ENCODE results near the gene EFCAB14. TPM values are rescaled to one million over a fixed set of nuclear protein-coding genes. Genes with fewer than 3 reads are reported as not detected.
A peak's percentile ranks its signal among the peaks of the same experiment; 100 is the strongest.
"Not testable (repeated sequence)": the region's sequence is repeated elsewhere in the genome, so short reads cannot be mapped to it uniquely, and the experiment has no call there.

EFCAB14 gene
- total RNA-seq = 10 to 100 TPM; 46.8 to 48.6 (median 48.4) TPM

- peak within 1 kb of the TSS; percentile 97 for H3K4me3 Mint-ChIP-seq
- ATAC-seq = peak; percentile 98 to 99
- H3K27me3 Mint-ChIP-seq (ENCODE audit: low read depth) = no peaks in the 10 kb centered on the region
- peaks cover 15% of the 10 kb centered on the region for H3K36me3 Mint-ChIP-seq (ENCODE audit: insufficient read depth)
- H3K9me3 Mint-ChIP-seq = no peaks in the 10 kb centered on the region
- DNase-seq = peak; percentile 99
- peaks cover 42% of the 10 kb centered on the region for H3K4me1 Mint-ChIP-seq (ENCODE audit: low read depth)
These were observed at the start of gene EFCAB14 for GRCh38 chr1:46718727-46719622. EFCAB14 (minus strand) TSS chr1:46719114; CDS start chr1:46718087, 1,027 bp downstream.

- Mint-ChIP-seq H3K27me3 (ENCODE audit: low read depth) (peaks cover 31% of the 10 kb centered on the region), H3K4me3 (no peak overlapping the region)
These were observed 49.5 kb upstream of the EFCAB14 start for GRCh38 chr1:46768445-46768844.

GRCh38 chr1:46767649-46768282, 48.9 kb upstream of the EFCAB14 start:
- DNase-seq (no peak), ATAC-seq (no peak)
- Mint-ChIP-seq H3K9me3 (peaks cover 35% of the 10 kb centered on the region), H3K4me1 (ENCODE audit: low read depth) (no peaks in the 10 kb centered on the region), H3K36me3 (ENCODE audit: insufficient read depth) (peaks cover 1% of the 10 kb centered on the region), H3K27me3 (ENCODE audit: low read depth) (peaks cover 35% of the 10 kb centered on the region), H3K4me3 (no peak overlapping the region)

More at GRCh38 chr1:46768445-46768844, 49.5 kb upstream of the EFCAB14 start:
- no peaks in the 10 kb centered on the region for H3K4me1 Mint-ChIP-seq (ENCODE audit: low read depth)
- H3K9me3 Mint-ChIP-seq = peaks cover 35% of the 10 kb centered on the region
- no peak for ATAC-seq
- no peak for DNase-seq
- H3K36me3 Mint-ChIP-seq (ENCODE audit: insufficient read depth) = peaks cover 1% of the 10 kb centered on the region

GRCh38 chr1:46764402-46764801, 45.5 kb upstream of the EFCAB14 start:
- H3K4me1 Mint-ChIP-seq (ENCODE audit: low read depth) = no peaks in the 10 kb centered on the region
- DNase-seq (no peak), ATAC-seq (no peak)
- no peak overlapping the region for H3K4me3 Mint-ChIP-seq
- peaks cover 54% of the 10 kb centered on the region for H3K27me3 Mint-ChIP-seq (ENCODE audit: low read depth)
- H3K36me3 Mint-ChIP-seq (ENCODE audit: insufficient read depth) = peaks cover 1% of the 10 kb centered on the region
- peaks cover 6% of the 10 kb centered on the region for H3K9me3 Mint-ChIP-seq

GRCh38 chr1:46761740-46762139, 42.8 kb upstream of the EFCAB14 start:
- H3K27me3 Mint-ChIP-seq (ENCODE audit: low read depth) = peaks cover 51% of the 10 kb centered on the region
- H3K4me3 Mint-ChIP-seq = no peak overlapping the region

GRCh38 chr1:46760558-46761166, 41.7 kb upstream of the EFCAB14 start:
- H3K4me1 Mint-ChIP-seq (ENCODE audit: low read depth) = no peaks in the 10 kb centered on the region
- no peaks in the 10 kb centered on the region for H3K36me3 Mint-ChIP-seq (ENCODE audit: insufficient read depth)
- no peak overlapping the region for H3K4me3 Mint-ChIP-seq
- no peak for ATAC-seq
- peaks cover 58% of the 10 kb centered on the region for H3K27me3 Mint-ChIP-seq (ENCODE audit: low read depth)
- no peaks in the 10 kb centered on the region for H3K9me3 Mint-ChIP-seq
- DNase-seq = no peak

More at GRCh38 chr1:46761740-46762139, 42.8 kb upstream of the EFCAB14 start:
- Mint-ChIP-seq H3K9me3 (no peaks in the 10 kb centered on the region), H3K4me1 (ENCODE audit: low read depth) (no peaks in the 10 kb centered on the region), H3K36me3 (ENCODE audit: insufficient read depth) (no peaks in the 10 kb centered on the region)
- no peak for DNase-seq
- ATAC-seq = no peak

- H3K9me3 Mint-ChIP-seq = no peaks in the 10 kb centered on the region
- no peaks in the 10 kb centered on the region for H3K4me1 Mint-ChIP-seq (ENCODE audit: low read depth)
- DNase-seq = no peak
- ATAC-seq = no peak
- H3K4me3 Mint-ChIP-seq = no peak overlapping the region
- H3K27me3 Mint-ChIP-seq (ENCODE audit: low read depth) = peaks cover 57% of the 10 kb centered on the region
- H3K36me3 Mint-ChIP-seq (ENCODE audit: insufficient read depth) = no peaks in the 10 kb centered on the region
These were observed 39.1 kb upstream of the EFCAB14 start for GRCh38 chr1:46757956-46758528.

- Mint-ChIP-seq H3K27me3 (ENCODE audit: low read depth) (peaks cover 56% of the 10 kb centered on the region), H3K9me3 (no peaks in the 10 kb centered on the region), H3K4me1 (ENCODE audit: low read depth) (no peaks in the 10 kb centered on the region), H3K36me3 (ENCODE audit: insufficient read depth) (no peaks in the 10 kb centered on the region), H3K4me3 (no peak overlapping the region)
- no peak for DNase-seq
- ATAC-seq = no peak
These were observed 38.5 kb upstream of the EFCAB14 start for GRCh38 chr1:46757247-46757955.

GRCh38 chr1:46755121-46755520, 36.2 kb upstream of the EFCAB14 start:
- Mint-ChIP-seq H3K9me3 (no peaks in the 10 kb centered on the region), H3K36me3 (ENCODE audit: insufficient read depth) (no peaks in the 10 kb centered on the region), H3K4me3 (no peak overlapping the region), H3K4me1 (ENCODE audit: low read depth) (no peaks in the 10 kb centered on the region), H3K27me3 (ENCODE audit: low read depth) (peaks cover 45% of the 10 kb centered on the region)
- no peak for ATAC-seq
- no peak for DNase-seq

GRCh38 chr1:46754707-46755106, 35.8 kb upstream of the EFCAB14 start:
- not testable (repeated sequence) for ATAC-seq; H3K9me3 Mint-ChIP-seq; DNase-seq; H3K4me1 Mint-ChIP-seq (ENCODE audit: low read depth); H3K4me3 Mint-ChIP-seq; H3K36me3 Mint-ChIP-seq (ENCODE audit: insufficient read depth)
- H3K27me3 Mint-ChIP-seq (ENCODE audit: low read depth) = peaks cover 49% of the 10 kb centered on the region

GRCh38 chr1:46753985-46754384, 35.1 kb upstream of the EFCAB14 start:
- no peaks in the 10 kb centered on the region for H3K4me1 Mint-ChIP-seq (ENCODE audit: low read depth)
- DNase-seq = no peak
- no peak overlapping the region for H3K4me3 Mint-ChIP-seq
- ATAC-seq = no peak
- no peaks in the 10 kb centered on the region for H3K9me3 Mint-ChIP-seq
- H3K27me3 Mint-ChIP-seq (ENCODE audit: low read depth) = peaks cover 45% of the 10 kb centered on the region
- no peaks in the 10 kb centered on the region for H3K36me3 Mint-ChIP-seq (ENCODE audit: insufficient read depth)

GRCh38 chr1:46749921-46750404, 31.0 kb upstream of the EFCAB14 start:
- peaks cover 36% of the 10 kb centered on the region for H3K27me3 Mint-ChIP-seq (ENCODE audit: low read depth)

GRCh38 chr1:46749404-46749803, 30.5 kb upstream of the EFCAB14 start:
- Mint-ChIP-seq H3K4me1 (ENCODE audit: low read depth) (no peaks in the 10 kb centered on the region), H3K9me3 (no peaks in the 10 kb centered on the region), H3K36me3 (ENCODE audit: insufficient read depth) (no peaks in the 10 kb centered on the region), H3K4me3 (no peak overlapping the region), H3K27me3 (ENCODE audit: low read depth) (peaks cover 36% of the 10 kb centered on the region)
- no peak for DNase-seq
- ATAC-seq = no peak

More at GRCh38 chr1:46749921-46750404, 31.0 kb upstream of the EFCAB14 start:
- ATAC-seq = no peak
- DNase-seq = no peak
- H3K9me3 Mint-ChIP-seq = no peaks in the 10 kb centered on the region
- no peaks in the 10 kb centered on the region for H3K4me1 Mint-ChIP-seq (ENCODE audit: low read depth)
- no peak overlapping the region for H3K4me3 Mint-ChIP-seq
- H3K36me3 Mint-ChIP-seq (ENCODE audit: insufficient read depth) = no peaks in the 10 kb centered on the region
